GM12878 (cell line): ENCODE results near the gene CREB3L4. TPM values are rescaled to one million over a fixed set of nuclear protein-coding genes. Genes with fewer than 3 reads are reported as not detected.

Source experiments
- CHD1 ChIP-seq: IDR thresholded peaks from 2 replicates; pipeline ENCODE4 v1.6.1; 2012; ENCODE audit warnings: low read depth, low read length, improper control_type of control experiment
- ESRRA ChIP-seq: IDR thresholded peaks from 2 replicates; pipeline ENCODE4 v1.6.1; 2012; ENCODE audit warnings: mild to moderate bottlenecking, low read length, improper control_type of control experiment
- LARP7 ChIP-seq: fragments of 450-650 bp; IDR thresholded peaks from 2 replicates; pipeline ENCODE4 v1.6.1; 2017; ENCODE audit warnings: mild to moderate bottlenecking
- MYB ChIP-seq: fragments of 150-350 bp; IDR thresholded peaks from 2 replicates; pipeline ENCODE4 v1.6.1; 2014; ENCODE audit warnings: mild to moderate bottlenecking, low read depth, low read length, borderline replicate concordance
- RB1 ChIP-seq: fragments of 450-650 bp; formaldehyde crosslinking; IDR thresholded peaks from 2 replicates; pipeline ENCODE4 v1.6.1; 2017; ENCODE audit warnings: mild to moderate bottlenecking, borderline replicate concordance
- SREBF1 ChIP-seq: IDR thresholded peaks from 2 replicates; pipeline ENCODE4 v1.6.1; 2012; ENCODE audit warnings: mild to moderate bottlenecking, low read length
- TCF7 ChIP-seq: IDR thresholded peaks from 2 replicates; pipeline ENCODE4 v1.6.1; 2014; ENCODE audit warnings: antibody characterized with exemption, borderline replicate concordance
- polyA plus RNA-seq, 11 experiments: library from polyadenylated mRNA; depleted of rRNA in 4 of 11; unstranded in 6 of 11; stranded (reverse) in 5 of 11; fragments of >200 nt; fragmentation: Nextera tagmentation in 4 of 11; fragmentation: Illumina TruSeq in 1 of 11; extraction: Ambion mirVana in 4 of 11; extraction: Trizol in 1 of 11; gene quantifications; 1 replicate in 1 of 11; 2 replicates in 10 of 11; pipeline versions ENCODE4 v1.2.1 to v1.2.3, GENCODE V29; 2011 to 2016; ENCODE audit warnings: inconsistent platforms in 2 of 11, missing spikeins in 2 of 11, low read depth in 1 of 11
- total RNA-seq, 4 experiments: library from RNA; depleted of rRNA in 3 of 4; stranded (reverse); fragments of >200 nt in 3 of 4; fragmentation: Illumina TruSeq in 1 of 4; extraction: Trizol in 1 of 4; gene quantifications; 2 replicates each; pipeline versions ENCODE4 v1.2.1 to v1.2.3, GENCODE V29; 2013 to 2021
- TF ChIP-seq, protein P1 (sequence below): IDR thresholded peaks from 2 replicates; pipeline ENCODE4 v1.6.1; 2012; ENCODE audit warnings: mild to moderate bottlenecking, low read depth, low read length
- TF ChIP-seq, protein P2 (sequence below): fragments of 150-350 bp; IDR thresholded peaks from 2 replicates; pipeline ENCODE4 v1.6.1; 2014; ENCODE audit warnings: mild to moderate bottlenecking, low read depth, low read length

The CREB3L4 gene
- total and polyA plus RNA-seq, 10 of the 15 experiments (the other 5 are each of a cell fraction or from before 2014, with no cell fraction given): 9.7 to 14.0 (median 12.1) TPM

DNA sequence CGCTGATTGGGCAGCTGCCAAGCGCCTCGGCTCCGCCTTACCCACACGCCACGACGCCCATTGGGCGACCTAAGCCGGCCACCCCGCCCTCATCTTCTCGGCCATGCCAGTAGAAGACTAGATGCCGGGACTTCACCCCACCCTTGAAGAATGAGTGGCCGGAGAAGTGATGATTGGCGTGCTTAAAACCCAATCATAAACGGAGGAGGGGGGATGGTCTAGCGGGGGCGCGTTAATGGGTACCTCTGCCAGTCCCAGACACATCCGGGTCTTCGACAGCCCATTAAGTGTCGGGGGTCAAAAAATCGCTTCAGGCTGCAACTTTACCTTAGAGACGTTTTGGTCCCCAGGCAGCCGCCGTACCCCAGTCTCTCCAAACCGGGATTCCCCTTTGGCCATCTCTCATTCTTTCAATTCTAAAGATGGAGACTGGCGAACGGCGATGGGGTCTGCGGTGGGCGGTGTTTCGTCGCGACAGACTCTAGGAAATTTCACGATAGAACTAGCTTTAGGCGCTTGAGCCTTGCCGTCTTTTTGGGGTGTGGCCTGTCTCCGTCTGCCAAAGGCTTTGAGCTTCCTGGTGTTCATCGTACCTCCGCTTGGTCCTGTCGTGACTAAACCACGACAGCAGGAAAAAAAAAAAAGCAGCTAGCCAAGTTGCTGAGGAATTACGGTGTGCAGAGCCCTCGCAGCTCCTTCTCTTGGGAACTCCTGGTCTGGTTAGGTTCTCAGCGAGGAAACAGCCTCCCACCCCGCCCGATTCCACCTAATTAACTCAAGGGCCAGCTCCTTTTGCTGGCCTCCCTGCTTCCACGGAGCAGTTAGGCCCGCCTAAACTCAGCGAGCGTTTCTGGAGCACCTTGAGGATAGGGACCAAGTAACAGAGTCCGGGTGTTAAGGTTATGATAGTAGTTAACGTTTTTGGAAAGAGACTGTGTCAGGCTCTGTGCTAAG is 44.5 kb upstream of the CREB3L4 start, which contains the start of gene GATAD2B (continued):
- TF ChIP-seq SREBF1 (no peak), TCF7 (no peak), MYB (no peak), LARP7 (no peak), RB1 (0 out of 2 replicates have a peak, but pooled peaks have one; percentile 85), CHD1 (no peak), ESRRA (no peak)
- TF ChIP-seq, protein P1, sequence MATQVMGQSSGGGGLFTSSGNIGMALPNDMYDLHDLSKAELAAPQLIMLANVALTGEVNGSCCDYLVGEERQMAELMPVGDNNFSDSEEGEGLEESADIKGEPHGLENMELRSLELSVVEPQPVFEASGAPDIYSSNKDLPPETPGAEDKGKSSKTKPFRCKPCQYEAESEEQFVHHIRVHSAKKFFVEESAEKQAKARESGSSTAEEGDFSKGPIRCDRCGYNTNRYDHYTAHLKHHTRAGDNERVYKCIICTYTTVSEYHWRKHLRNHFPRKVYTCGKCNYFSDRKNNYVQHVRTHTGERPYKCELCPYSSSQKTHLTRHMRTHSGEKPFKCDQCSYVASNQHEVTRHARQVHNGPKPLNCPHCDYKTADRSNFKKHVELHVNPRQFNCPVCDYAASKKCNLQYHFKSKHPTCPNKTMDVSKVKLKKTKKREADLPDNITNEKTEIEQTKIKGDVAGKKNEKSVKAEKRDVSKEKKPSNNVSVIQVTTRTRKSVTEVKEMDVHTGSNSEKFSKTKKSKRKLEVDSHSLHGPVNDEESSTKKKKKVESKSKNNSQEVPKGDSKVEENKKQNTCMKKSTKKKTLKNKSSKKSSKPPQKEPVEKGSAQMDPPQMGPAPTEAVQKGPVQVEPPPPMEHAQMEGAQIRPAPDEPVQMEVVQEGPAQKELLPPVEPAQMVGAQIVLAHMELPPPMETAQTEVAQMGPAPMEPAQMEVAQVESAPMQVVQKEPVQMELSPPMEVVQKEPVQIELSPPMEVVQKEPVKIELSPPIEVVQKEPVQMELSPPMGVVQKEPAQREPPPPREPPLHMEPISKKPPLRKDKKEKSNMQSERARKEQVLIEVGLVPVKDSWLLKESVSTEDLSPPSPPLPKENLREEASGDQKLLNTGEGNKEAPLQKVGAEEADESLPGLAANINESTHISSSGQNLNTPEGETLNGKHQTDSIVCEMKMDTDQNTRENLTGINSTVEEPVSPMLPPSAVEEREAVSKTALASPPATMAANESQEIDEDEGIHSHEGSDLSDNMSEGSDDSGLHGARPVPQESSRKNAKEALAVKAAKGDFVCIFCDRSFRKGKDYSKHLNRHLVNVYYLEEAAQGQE: no peak
- TF ChIP-seq, protein P2, sequence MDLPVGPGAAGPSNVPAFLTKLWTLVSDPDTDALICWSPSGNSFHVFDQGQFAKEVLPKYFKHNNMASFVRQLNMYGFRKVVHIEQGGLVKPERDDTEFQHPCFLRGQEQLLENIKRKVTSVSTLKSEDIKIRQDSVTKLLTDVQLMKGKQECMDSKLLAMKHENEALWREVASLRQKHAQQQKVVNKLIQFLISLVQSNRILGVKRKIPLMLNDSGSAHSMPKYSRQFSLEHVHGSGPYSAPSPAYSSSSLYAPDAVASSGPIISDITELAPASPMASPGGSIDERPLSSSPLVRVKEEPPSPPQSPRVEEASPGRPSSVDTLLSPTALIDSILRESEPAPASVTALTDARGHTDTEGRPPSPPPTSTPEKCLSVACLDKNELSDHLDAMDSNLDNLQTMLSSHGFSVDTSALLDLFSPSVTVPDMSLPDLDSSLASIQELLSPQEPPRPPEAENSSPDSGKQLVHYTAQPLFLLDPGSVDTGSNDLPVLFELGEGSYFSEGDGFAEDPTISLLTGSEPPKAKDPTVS: peak; percentile 71; the same call in 1 of the 2 replicates
